Uterus (tissue), 2 donors: Measurements from ENCODE around the gene POU4F1.

Source experiments
- POLR2A ChIP-seq, 2 donors: fragments of 450-650 bp; IDR thresholded peaks; one replicate each; pipeline ENCODE4 v1.6.1; 2016; ENCODE audit warnings: antibody characterized with exemption in 2 of 2, mild to moderate bottlenecking in 1 of 2, moderate library complexity in 1 of 2
- TF ChIP-seq, protein P1 (sequence below), 4 experiments: fragments of 200-600 bp in 2 of 4; fragments of 450-650 bp in 2 of 4; sonication (generic) in 2 of 4; IDR thresholded peaks; one replicate each; pipeline ENCODE4 v1.5.1; 2016 to 2019; ENCODE audit warnings: antibody characterized with exemption in 4 of 4, mild to moderate bottlenecking in 2 of 4, moderate library complexity in 1 of 4

DNA sequence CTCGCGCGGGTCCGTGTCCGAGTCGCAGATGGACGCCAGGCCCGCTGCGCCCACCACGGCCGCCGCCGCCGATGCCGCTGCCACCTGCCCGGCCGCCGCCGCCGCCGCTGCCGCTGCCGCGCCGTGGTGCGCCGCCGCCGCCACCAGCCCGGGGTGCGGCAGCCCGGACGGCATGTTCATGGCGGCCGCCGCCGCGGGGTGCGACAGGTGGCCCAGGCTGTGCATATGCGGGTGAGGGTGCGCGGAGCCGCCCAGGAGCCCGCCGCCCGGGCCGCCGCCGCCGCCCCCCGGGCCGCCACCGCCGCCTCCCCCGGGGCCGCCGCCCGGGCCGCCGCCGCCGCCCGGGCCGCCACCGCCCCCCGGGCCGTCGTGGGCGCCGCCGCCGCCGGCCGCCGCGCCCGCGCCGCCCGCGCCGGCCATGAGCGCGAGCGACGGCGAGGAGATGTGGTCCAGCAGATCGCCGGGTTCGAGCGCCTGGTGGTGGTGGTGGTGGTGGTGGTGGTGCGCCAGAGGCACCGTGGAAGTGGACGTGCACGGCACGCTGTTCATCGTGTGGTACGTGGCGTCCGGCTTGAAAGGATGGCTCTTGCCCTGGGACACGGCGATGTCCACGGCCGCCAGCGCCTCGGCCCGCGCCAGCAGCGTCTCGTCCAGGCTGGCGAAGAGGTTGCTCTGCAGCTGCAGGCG is 1.3 kb downstream of the POU4F1 start:
- TF ChIP-seq, protein P1, sequence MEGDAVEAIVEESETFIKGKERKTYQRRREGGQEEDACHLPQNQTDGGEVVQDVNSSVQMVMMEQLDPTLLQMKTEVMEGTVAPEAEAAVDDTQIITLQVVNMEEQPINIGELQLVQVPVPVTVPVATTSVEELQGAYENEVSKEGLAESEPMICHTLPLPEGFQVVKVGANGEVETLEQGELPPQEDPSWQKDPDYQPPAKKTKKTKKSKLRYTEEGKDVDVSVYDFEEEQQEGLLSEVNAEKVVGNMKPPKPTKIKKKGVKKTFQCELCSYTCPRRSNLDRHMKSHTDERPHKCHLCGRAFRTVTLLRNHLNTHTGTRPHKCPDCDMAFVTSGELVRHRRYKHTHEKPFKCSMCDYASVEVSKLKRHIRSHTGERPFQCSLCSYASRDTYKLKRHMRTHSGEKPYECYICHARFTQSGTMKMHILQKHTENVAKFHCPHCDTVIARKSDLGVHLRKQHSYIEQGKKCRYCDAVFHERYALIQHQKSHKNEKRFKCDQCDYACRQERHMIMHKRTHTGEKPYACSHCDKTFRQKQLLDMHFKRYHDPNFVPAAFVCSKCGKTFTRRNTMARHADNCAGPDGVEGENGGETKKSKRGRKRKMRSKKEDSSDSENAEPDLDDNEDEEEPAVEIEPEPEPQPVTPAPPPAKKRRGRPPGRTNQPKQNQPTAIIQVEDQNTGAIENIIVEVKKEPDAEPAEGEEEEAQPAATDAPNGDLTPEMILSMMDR (IDR thresholded peaks at IDR 0.05), result no peak
- TF ChIP-seq POLR2A (IDR thresholded peaks at IDR 0.05), result no peak
